GM19193 (cell line): ENCODE results near the gene SELENOK.

ENCODE experiments used
- POLR2A ChIP-seq: IDR thresholded peaks from 4 replicates; pipeline ENCODE4 v1.6.1; 2011; ENCODE audit not compliant: insufficient read depth, insufficient read length; ENCODE audit errors: extremely low read depth

SELENOK gene

GRCh38 chr3:53891497-53892285 is at the start of gene SELENOK:
Gene SELENOK (minus strand): TSS chr3:53891859.
- TF ChIP-seq POLR2A: peak; percentile 94

GRCh38 chr3:53941184-53941583 is 49.5 kb upstream of the SELENOK start:
- no peak for TF ChIP-seq POLR2A

- TF ChIP-seq POLR2A: no peak
Measured at GRCh38 chr3:53940623-53941022, 49.0 kb upstream of the SELENOK start.

GRCh38 chr3:53939813-53940212 is 48.2 kb upstream of the SELENOK start:
- TF ChIP-seq POLR2A: no peak

- TF ChIP-seq POLR2A: no peak
Measured at GRCh38 chr3:53939086-53939582, 47.5 kb upstream of the SELENOK start.

GRCh38 chr3:53938645-53939044 is 47.0 kb upstream of the SELENOK start:
- TF ChIP-seq POLR2A: no peak

GRCh38 chr3:53936347-53936746 is 44.7 kb upstream of the SELENOK start:
- TF ChIP-seq POLR2A: no peak

- TF ChIP-seq POLR2A: no peak
Measured at GRCh38 chr3:53935283-53935901, 43.7 kb upstream of the SELENOK start.

GRCh38 chr3:53921296-53921695 is 29.6 kb upstream of the SELENOK start:
- TF ChIP-seq POLR2A: no peak

- TF ChIP-seq POLR2A: no peak
Measured at GRCh38 chr3:53919741-53920140, 28.1 kb upstream of the SELENOK start.

GRCh38 chr3:53913401-53913800 is 21.7 kb upstream of the SELENOK start:
- no peak for TF ChIP-seq POLR2A

GRCh38 chr3:53902711-53903110 is 11.1 kb upstream of the SELENOK start:
- no peak for TF ChIP-seq POLR2A

GRCh38 chr3:53902067-53902466 is 10.4 kb upstream of the SELENOK start:
- no peak for TF ChIP-seq POLR2A

- no peak for TF ChIP-seq POLR2A
Measured at GRCh38 chr3:53900666-53901331, 9.1 kb upstream of the SELENOK start.

- no peak for TF ChIP-seq POLR2A
Measured at GRCh38 chr3:53899750-53900149, 8.1 kb upstream of the SELENOK start.

GRCh38 chr3:53892286-53892637 is 603 bp upstream of the SELENOK start:
- no peak for TF ChIP-seq POLR2A
